NCI-H128 (cell line): ENCODE data around the gene PCDHA8.
"Not testable (repeated sequence)": the region's sequence is repeated elsewhere in the genome, so short reads cannot be mapped to it uniquely, and the experiment has no call there.

Experiments used
- DNase-seq: peaks from one replicate; lab custom pipeline; 2025; ENCODE audit not compliant: unreplicated experiment; lab: John Stamatoyannopoulos, UW

The PCDHA8 gene, protein sequence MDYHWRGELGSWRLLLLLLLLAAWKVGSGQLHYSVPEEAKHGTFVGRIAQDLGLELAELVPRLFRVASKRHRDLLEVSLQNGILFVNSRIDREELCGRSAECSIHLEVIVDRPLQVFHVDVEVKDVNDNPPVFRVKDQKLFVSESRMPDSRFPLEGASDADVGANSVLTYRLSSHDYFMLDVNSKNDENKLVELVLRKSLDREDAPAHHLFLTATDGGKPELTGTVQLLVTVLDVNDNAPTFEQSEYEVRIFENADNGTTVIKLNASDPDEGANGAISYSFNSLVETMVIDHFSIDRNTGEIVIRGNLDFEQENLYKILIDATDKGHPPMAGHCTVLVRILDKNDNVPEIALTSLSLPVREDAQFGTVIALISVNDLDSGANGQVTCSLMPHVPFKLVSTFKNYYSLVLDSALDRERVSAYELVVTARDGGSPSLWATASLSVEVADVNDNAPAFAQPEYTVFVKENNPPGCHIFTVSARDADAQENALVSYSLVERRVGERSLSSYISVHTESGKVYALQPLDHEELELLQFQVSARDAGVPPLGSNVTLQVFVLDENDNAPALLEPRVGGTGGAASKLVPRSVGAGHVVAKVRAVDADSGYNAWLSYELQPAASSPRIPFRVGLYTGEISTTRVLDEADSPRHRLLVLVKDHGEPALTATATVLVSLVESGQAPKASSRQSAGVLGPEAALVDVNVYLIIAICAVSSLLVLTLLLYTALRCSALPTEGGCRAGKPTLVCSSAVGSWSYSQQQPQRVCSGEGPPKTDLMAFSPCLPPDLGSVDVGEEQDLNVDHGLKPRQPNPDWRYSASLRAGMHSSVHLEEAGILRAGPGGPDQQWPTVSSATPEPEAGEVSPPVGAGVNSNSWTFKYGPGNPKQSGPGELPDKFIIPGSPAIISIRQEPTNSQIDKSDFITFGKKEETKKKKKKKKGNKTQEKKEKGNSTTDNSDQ

DNA sequence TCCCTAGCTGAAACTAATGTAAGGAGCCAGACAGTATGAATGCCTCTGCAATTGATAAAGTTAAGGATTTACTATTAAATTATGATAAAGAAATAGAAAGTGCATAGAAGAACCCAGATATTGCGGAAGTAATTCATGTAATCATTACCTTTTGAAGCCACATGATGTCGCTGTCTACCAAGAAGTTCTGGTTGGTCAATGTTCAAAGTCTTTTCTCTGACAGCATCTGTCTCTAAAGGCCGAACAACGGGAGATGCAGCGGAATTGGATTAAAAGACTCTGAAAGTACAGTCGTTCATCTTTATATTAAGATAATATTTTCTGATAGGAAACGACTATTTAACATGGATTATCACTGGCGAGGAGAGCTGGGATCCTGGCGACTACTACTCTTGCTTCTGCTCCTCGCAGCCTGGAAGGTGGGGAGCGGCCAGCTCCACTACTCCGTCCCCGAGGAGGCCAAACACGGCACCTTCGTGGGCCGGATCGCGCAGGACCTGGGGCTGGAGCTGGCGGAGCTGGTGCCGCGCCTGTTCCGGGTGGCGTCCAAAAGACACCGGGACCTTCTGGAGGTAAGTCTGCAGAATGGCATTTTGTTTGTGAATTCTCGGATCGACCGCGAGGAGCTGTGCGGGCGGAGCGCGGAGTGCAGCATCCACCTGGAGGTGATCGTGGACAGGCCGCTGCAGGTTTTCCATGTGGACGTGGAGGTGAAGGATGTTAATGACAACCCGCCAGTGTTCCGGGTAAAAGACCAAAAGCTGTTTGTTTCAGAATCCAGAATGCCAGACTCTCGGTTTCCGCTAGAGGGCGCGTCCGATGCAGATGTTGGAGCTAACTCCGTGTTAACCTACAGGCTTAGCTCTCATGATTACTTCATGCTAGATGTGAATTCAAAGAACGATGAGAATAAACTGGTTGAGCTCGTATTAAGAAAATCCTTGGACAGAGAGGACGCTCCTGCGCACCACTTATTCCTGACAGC, at the start of gene PCDHA8:
TSS of gene PCDHA8 (plus strand) at position 210 of the 985 bp plus-strand sequence. CDS start at position 345, 135 bp downstream.
- no peak for DNase-seq

DNA sequence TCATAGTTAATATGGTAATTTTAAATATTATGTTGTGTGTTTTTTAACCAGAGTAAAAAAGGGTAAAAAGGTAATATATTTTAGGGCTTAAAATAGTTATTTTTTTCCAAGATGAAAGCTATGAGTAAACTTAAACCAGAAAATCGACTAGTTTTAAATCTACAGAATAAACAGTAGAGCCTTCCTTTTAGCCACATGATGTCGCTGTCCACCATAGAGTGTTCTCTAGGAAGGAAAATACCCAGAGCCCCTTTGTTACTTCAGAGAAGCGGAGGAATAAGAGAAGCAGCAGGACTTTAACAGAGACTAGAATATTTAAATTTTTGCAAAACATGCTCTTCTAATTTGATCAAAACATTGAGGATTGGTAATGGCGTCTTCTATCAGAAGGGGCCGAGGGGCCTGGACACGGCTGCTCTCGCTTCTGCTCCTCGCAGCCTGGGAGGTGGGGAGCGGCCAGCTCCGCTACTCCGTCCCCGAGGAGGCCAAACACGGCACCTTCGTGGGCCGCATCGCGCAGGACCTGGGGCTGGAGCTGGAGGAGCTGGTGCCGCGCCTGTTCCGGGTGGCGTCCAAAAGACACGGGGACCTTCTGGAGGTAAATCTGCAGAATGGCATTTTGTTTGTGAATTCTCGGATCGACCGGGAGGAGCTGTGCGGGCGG, 46.3 kb upstream of the PCDHA8 start, which contains the start of gene PCDHA2:
TSS of gene PCDHA2 (plus strand) at position 258 of the 664 bp plus-strand sequence.
- peak; percentile 59 for DNase-seq

DNA sequence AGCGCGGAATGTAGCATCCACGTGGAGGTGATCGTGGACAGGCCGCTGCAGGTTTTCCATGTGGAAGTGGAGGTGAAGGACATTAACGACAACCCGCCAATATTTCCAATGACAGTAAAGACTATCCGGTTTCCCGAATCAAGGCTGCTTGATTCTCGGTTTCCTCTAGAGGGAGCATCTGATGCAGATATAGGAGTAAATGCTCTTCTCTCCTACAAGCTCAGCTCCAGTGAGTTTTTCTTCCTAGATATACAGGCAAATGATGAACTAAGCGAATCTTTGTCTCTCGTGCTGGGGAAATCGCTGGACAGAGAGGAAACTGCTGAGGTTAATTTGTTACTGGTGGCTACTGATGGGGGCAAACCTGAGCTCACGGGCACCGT, 45.7 kb upstream of the PCDHA8 start:
- DNase-seq, result peak; percentile 45

DNA sequence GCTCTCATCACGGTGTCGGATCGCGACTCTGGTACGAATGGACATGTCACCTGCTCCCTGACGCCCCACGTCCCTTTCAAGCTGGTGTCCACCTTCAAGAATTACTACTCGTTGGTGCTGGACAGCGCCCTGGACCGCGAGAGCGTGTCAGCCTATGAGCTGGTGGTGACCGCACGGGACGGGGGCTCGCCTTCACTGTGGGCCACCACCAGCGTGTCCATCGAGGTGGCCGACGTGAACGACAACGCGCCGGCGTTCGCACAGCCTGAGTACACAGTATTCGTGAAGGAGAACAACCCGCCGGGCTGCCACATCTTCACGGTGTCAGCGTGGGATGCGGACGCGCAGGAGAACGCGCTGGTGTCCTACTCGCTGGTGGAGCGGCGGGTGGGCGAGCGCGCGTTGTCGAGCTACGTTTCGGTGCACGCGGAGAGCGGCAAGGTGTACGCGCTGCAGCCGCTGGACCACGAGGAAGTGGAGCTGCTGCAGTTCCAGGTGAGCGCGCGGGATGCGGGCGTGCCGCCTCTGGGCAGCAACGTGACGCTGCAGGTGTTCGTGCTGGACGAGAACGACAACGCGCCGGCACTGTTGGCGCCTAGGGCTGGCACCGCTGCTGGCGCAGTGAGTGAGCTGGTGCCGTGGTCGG, 44.8 kb upstream of the PCDHA8 start:
- DNase-seq, result not testable (repeated sequence)

DNA sequence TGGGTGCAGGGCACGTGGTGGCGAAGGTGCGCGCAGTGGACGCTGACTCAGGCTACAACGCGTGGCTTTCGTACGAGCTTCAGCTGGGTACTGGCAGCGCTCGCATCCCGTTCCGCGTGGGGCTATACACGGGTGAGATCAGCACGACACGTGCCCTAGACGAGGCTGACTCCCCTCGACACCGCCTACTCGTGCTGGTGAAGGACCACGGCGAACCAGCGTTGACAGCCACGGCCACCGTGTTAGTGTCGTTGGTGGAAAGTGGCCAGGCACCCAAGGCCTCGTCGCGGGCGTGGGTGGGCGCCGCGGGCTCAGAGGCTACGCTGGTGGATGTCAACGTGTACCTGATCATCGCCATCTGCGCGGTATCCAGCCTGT, 44.3 kb upstream of the PCDHA8 start:
- no peak for DNase-seq

DNA sequence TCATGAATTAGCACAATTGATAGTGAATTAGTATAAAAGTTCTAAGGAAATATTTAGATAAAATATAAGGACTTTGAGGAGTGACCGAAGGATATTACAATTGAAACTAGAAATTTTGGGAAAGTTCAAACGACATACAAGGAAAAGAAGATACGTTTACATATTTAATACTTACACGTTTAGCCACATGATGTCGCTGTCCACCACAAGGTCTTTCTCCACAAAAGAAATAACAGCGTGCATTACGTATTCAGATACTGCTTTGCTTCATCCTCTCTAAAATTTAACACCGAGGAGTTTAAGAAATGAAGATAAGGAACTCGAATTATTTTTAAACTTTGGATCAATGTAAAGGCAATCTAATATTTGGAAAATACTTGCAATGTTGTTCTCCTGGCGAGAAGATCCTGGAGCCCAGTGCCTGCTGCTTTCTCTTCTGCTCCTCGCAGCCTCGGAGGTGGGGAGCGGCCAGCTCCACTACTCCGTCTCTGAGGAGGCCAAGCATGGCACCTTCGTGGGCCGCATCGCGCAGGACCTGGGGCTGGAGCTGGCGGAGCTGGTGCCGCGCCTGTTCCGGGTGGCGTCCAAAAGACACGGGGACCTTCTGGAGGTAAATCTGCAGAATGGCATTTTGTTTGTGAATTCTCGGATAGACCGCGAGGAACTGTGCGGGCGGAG, 40.0 kb upstream of the PCDHA8 start, which contains the start of gene PCDHA3:
TSS of gene PCDHA3 (plus strand) at position 242 of the 678 bp plus-strand sequence.
- DNase-seq, result no peak

DNA sequence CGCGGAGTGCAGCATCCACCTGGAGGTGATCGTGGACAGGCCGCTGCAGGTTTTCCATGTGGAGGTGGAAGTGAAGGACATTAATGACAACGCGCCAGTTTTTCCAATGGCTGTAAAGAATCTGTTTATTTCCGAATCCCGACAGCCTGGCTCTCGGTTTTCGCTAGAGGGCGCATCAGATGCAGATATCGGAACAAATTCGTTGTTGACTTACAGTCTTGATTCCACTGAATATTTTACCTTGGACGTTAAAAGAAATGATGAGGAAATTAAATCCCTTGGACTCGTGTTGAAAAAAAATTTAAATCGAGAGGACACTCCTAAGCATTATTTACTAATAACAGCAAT, 39.5 kb upstream of the PCDHA8 start:
- DNase-seq, result no peak

DNA sequence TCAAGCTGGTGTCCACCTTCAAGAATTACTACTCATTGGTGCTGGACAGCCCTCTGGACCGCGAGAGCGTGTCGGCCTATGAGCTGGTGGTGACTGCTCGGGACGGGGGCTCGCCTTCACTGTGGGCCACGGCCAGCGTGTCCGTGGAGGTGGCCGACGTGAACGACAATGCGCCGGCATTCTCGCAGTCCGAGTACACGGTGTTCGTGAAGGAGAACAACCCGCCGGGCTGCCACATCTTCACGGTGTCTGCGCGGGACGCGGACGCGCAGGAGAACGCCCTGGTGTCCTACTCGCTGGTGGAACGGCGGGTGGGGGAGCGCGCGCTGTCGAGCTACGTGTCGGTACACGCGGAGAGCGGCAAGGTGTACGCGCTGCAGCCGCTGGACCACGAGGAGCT, 38.6 kb upstream of the PCDHA8 start:
- DNase-seq, result not testable (repeated sequence)

DNA sequence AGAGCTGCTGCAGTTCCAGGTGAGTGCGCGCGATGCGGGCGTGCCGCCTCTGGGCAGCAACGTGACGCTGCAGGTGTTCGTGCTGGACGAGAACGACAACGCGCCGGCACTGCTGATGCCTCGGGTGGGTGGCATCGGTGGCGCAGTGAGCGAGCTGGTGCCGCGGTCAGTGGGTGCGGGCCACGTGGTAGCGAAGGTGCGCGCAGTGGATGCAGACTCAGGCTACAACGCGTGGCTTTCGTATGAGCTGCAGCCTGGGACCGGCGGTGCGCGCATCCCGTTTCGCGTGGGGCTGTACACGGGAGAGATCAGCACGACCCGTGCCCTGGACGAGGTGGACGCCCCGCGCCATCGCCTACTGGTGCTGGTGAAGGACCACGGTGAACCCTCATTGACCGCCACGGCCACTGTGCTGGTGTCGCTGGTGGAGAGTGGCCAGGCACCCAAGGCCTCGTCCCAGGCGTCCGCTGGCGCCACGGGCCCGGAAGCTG, 38.2 kb upstream of the PCDHA8 start:
- DNase-seq, result no peak

DNA sequence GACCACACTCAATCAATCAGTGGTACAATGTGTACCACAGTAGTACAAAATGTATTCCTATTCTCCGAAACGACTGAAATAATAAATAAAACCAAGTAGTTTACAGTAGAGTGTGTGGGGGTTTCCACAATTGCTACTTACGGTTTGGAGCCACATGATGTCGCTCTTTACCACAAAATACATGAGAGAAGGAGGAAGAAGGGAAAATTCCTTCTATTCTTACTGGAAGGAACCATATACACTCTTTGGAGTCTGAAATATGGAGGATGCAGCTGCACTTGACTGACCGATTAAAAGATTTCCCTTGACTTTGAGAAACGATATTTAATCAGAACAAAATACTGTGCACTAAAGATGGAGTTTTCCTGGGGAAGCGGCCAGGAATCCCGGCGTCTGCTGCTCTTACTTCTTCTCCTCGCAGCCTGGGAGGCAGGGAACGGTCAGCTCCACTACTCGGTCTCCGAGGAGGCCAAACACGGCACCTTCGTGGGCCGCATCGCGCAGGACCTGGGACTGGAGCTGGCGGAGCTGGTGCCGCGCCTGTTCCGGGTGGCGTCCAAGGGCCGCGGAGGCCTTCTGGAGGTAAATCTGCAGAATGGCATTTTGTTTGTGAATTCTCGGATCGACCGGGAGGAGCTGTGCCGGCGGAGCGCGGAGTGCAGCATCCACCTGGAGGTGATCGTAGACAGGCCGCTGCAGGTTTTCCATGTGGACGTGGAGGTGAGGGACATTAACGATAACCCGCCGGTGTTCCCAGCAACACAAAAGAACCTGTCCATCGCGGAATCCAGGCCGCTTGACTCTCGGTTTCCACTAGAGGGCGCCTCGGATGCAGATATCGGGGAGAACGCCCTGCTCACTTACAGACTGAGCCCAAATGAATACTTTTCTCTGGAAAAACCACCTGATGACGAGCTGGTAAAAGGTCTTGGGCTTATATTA, 33.9 kb upstream of the PCDHA8 start, which contains the start of gene PCDHA4:
TSS of gene PCDHA4 (plus strand) at position 235 of the 942 bp plus-strand sequence.
- no peak for DNase-seq

DNA sequence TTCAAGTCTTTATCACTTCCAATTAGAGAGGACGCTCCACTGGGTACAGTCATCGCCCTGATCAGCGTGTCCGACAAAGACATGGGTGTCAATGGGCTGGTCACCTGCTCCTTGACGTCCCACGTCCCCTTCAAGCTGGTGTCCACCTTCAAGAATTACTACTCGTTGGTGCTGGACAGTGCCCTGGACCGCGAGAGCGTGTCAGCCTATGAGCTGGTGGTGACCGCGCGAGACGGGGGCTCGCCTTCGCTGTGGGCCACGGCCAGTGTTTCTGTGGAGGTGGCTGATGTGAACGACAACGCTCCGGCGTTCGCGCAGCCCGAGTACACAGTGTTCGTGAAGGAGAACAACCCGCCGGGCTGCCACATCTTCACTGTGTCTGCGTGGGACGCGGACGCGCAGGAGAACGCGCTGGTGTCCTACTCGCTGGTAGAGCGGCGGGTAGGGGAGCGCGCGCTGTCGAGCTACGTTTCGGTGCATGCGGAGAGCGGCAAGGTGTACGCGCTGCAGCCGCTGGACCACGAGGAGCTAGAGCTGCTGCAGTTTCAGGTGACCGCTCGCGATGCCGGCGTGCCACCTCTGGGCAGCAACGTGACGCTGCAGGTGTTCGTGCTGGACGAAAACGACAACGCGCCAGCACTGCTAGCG, 32.6 kb upstream of the PCDHA8 start:
- not testable (repeated sequence) for DNase-seq

DNA sequence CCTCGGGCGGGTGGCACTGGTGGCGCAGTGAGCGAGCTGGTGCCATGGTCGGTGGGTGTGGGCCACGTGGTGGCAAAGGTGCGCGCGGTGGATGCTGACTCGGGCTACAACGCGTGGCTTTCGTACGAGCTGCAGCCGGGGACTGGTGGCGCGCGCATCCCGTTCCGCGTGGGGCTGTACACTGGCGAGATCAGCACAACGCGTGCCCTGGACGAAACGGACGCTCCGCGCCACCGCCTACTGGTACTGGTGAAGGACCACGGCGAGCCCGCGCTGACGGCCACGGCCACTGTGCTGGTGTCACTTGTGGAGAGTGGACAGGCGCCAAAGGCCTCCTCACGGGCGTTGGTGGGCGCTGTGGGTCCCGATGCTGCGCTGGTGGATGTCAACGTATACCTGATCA, 32.1 kb upstream of the PCDHA8 start:
- DNase-seq, result no peak

DNA sequence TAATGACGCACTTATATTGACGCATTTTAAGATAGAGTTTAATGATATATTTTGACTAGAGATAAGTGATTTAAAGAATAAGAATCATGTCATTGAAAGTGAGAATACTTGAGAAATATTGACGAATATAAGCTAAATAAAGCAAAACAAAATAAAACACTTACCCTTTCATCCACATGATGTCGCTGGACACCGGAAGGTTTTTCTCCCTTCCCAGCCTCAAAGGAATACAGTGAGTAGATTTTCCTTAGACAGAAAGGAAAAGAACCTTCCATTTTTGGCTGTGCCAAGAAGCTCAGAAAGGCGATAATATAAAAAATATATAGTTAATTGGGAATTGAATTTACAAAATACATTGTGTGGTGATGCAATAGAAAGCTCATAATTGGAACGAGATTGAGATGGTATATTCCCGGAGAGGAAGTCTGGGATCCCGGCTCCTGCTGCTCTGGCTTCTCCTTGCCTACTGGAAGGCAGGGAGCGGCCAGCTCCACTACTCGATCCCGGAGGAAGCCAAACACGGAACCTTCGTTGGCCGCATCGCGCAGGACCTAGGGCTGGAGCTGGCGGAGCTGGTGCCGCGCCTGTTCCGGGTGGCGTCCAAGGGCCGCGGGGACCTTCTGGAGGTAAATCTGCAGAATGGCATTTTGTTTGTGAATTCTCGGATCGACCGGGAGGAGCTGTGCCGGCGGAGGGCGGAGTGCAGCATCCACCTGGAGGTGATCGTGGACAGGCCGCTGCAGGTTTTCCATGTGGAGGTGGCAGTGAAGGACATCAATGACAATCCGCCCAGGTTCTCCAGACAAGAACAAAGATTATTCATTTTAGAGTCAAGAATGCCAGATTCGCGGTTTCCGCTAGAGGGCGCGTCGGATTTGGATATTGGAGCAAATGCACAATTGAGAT, 19.4 kb upstream of the PCDHA8 start, which contains the start of gene PCDHA5:
TSS of gene PCDHA5 (plus strand) at position 239 of the 906 bp plus-strand sequence.
- DNase-seq, result no peak

DNA sequence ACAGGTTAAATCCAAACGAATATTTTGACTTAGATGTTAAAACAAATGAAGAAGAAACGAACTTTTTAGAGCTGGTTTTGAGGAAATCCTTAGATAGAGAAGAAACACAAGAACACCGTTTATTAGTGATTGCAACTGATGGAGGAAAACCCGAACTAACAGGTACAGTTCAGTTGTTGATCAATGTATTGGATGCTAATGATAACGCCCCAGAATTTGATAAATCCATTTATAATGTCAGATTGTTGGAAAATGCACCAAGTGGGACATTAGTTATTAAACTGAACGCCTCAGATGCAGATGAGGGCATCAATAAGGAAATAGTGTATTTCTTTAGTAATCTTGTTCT, 18.7 kb upstream of the PCDHA8 start:
- DNase-seq, result no peak

DNA sequence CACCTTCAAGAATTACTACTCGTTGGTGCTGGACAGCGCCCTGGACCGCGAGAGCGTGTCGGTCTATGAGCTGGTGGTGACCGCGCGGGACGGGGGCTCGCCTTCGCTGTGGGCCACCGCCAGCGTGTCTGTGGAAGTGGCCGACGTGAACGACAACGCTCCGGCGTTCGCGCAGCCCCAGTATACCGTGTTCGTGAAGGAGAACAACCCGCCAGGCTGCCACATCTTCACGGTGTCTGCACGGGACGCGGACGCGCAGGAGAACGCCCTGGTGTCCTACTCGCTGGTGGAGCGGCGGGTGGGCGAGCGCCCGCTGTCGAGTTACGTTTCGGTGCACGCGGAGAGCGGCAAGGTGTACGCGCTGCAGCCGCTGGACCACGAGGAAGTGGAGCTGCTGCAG, 18.0 kb upstream of the PCDHA8 start:
- not testable (repeated sequence) for DNase-seq

DNA sequence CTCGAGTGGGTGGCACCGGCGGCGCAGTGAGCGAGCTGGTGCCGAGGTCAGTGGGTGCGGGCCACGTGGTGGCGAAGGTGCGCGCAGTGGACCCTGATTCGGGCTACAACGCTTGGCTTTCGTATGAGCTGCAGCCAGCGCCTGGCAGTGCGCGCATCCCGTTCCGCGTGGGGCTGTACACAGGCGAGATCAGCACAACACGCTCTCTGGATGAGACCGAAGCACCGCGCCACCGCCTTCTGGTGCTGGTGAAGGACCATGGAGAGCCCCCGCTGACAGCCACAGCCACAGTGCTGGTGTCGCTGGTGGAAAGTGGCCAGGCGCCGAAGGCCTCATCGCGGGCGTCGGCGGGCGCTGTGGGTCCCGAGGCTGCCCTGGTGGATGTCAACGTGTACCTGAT, 17.5 kb upstream of the PCDHA8 start:
- no peak for DNase-seq
